ENCODE data around the gene SF1.

SF1 gene

GRCh38 chr11:64809781-64810241, 31.5 kb upstream of the SF1 start:
- H3K79me2 ChIP-seq (ENCODE audit: low read length), result peaks cover 5% of the 10 kb centered on the region
- H3K4me1 ChIP-seq (ENCODE audit: low read length), result peaks cover 6% of the 10 kb centered on the region
- TF ChIP-seq EZH2phosphoT487 (IDR thresholded peaks at IDR 0.05; ENCODE audit: low read length), result no peak
- H3K27ac ChIP-seq (ENCODE audit: low read length), result no peak overlapping the region
- H3K4me3 ChIP-seq (ENCODE audit: low read length), result peak overlapping the region; percentile 74
- no peaks in the 10 kb centered on the region for H3K36me3 ChIP-seq (replicated peaks; ENCODE audit: insufficient read depth, low read length)
- no peaks in the 10 kb centered on the region for H3K9me3 ChIP-seq (replicated peaks; ENCODE audit: insufficient read depth, low read length)
- peak overlapping the region; percentile 96 for H2AFZ ChIP-seq (ENCODE audit: low read length)
- peak overlapping the region; percentile 70 for H3K9ac ChIP-seq (ENCODE audit: low read length)
- 0 out of 2 replicates have a peak, but pooled peaks cover 3% of the 10 kb centered on the region for H3F3A ChIP-seq (ENCODE audit: insufficient read depth, low read length)
- no peaks in the 10 kb centered on the region for H3K9me2 ChIP-seq (replicated peaks; ENCODE audit: insufficient read depth, low read length)
- peak; percentile 12 for DNase-seq
- no peaks in the 10 kb centered on the region for H3K27me3 ChIP-seq (replicated peaks; ENCODE audit: insufficient read depth, low read length)
- peak overlapping the region; percentile 83 for H3K4me2 ChIP-seq (ENCODE audit: low read depth, low read length)
- no peaks in the 10 kb centered on the region for H4K20me1 ChIP-seq (ENCODE audit: insufficient read depth, low read length)

- Histone ChIP-seq H3K9ac (ENCODE audit: low read length) (no peak overlapping the region), H3K4me1 (ENCODE audit: low read length) (peaks cover 12% of the 10 kb centered on the region), H3K27me3 (replicated peaks; ENCODE audit: insufficient read depth, low read length) (no peaks in the 10 kb centered on the region), H3K36me3 (replicated peaks; ENCODE audit: insufficient read depth, low read length) (no peaks in the 10 kb centered on the region), H3K4me3 (ENCODE audit: low read length) (no peak overlapping the region), H2AFZ (ENCODE audit: low read length) (no peak overlapping the region), H3K27ac (ENCODE audit: low read length) (no peak overlapping the region), H3F3A (ENCODE audit: insufficient read depth, low read length) (peaks cover 6% of the 10 kb centered on the region; the same call in 1 of the 2 replicates), H3K4me2 (ENCODE audit: low read depth, low read length) (no peak overlapping the region), H3K9me2 (replicated peaks; ENCODE audit: insufficient read depth, low read length) (no peaks in the 10 kb centered on the region), H3K9me3 (replicated peaks; ENCODE audit: insufficient read depth, low read length) (no peaks in the 10 kb centered on the region), H3K79me2 (ENCODE audit: low read length) (peaks cover 5% of the 10 kb centered on the region), H4K20me1 (ENCODE audit: insufficient read depth, low read length) (no peaks in the 10 kb centered on the region)
- TF ChIP-seq EZH2 (optimal IDR thresholded peaks at IDR 0.05; ENCODE audit: low read depth, low read length) (no peak), CTCF (IDR thresholded peaks at IDR 0.05; ENCODE audit: low read length) (no peak), EZH2phosphoT487 (IDR thresholded peaks at IDR 0.05; ENCODE audit: low read length) (no peak)
- DNase-seq, result no peak
Measured at GRCh38 chr11:64805481-64805880, 27.1 kb upstream of the SF1 start.

DNA sequence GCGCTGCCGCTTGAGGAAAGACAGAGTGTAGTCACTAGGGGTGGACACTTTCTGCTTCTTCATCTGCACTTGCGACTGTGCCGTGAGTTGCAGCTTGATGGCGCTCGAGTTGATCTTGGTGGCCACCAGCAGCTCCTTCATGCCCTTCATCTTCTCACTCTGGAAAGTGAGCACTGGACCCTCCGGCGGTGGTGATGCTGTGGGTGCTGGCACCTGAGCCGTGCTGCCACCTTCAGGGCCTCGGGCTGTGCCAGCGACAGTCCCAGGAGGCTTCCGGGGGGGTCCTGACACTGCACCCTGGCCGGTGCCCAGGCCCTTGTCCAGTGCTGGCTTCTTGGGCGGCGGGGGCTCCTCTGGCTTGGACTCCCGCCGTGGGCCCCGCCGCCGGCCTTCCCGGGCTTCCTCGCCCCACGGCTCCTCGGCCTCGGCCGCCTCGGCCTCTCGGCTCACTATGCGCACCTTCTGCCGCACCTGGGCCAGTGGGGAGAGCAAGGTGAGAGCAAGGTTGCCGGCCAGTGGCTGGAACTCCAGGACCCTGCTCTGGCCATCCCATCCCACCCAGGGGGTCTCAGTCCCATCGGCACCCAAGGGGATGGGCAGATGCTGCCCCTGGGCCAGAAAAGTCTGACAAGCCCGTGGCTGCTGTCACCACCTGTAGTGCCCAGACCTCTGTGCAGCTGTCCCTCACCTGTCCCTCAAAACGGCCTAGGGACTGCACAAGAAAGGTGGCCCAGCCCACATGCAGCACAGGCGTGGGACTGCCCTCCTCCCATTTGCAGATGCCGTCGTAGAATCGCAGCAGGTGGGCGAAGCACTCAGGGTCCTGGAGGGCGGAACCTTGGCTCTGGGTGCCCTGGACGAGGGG, 26.2 kb upstream of the SF1 start:
- Histone ChIP-seq H3K79me2 (ENCODE audit: low read length) (peaks cover 4% of the 10 kb centered on the region), H3K4me3 (ENCODE audit: low read length) (no peak overlapping the region), H2AFZ (ENCODE audit: low read length) (no peak overlapping the region), H3K27me3 (replicated peaks; ENCODE audit: insufficient read depth, low read length) (no peaks in the 10 kb centered on the region), H3F3A (ENCODE audit: insufficient read depth, low read length) (peaks cover 6% of the 10 kb centered on the region; the same call in 1 of the 2 replicates), H3K9me3 (replicated peaks; ENCODE audit: insufficient read depth, low read length) (no peaks in the 10 kb centered on the region), H3K36me3 (replicated peaks; ENCODE audit: insufficient read depth, low read length) (no peaks in the 10 kb centered on the region), H4K20me1 (ENCODE audit: insufficient read depth, low read length) (no peaks in the 10 kb centered on the region), H3K4me2 (ENCODE audit: low read depth, low read length) (peak overlapping the region; percentile 86; the same call in 1 of the 2 replicates), H3K4me1 (ENCODE audit: low read length) (peaks cover 10% of the 10 kb centered on the region), H3K9me2 (replicated peaks; ENCODE audit: insufficient read depth, low read length) (no peaks in the 10 kb centered on the region), H3K27ac (ENCODE audit: low read length) (no peak overlapping the region), H3K9ac (ENCODE audit: low read length) (no peak overlapping the region)
- TF ChIP-seq EZH2 (optimal IDR thresholded peaks at IDR 0.05; ENCODE audit: low read depth, low read length) (no peak), CTCF (IDR thresholded peaks at IDR 0.05; ENCODE audit: low read length) (no peak), EZH2phosphoT487 (IDR thresholded peaks at IDR 0.05; ENCODE audit: low read length) (no peak)
- no peak for DNase-seq

Data from MM.1S (cell line).